Left colon (tissue), 2 donors: ENCODE results near the gene MAGI2. TPM values are rescaled to one million over a fixed set of nuclear protein-coding genes. Genes with fewer than 3 reads are reported as not detected.

Experiments
- ATAC-seq: fragments of 200-7000 bp; cut with Tn5 transposase; one replicate; pipeline ENCODE4 v1.9.1; 2020; ENCODE audit warnings: mild to moderate bottlenecking, moderate library complexity
- DNase-seq, 2 donors: peaks; one replicate each; pipeline ENCODE4 v3.0.0-alpha.2; 2020
- intact Hi-C, 2 donors: fragments of 100-400 bp; cut with DNase I in 1 of 2; cut with micrococcal nuclease in 1 of 2; formaldehyde crosslinking; loops; one replicate each; pipeline versions ENCODE4 v1.11.2 to v1.14.0; 2022; cut with DNase I, micrococcal nuclease
- total RNA-seq, 2 donors: library from RNA; stranded (reverse); fragmentation: NEBNext Ultra II Directional; extraction: Animal tissue kit (Norgen Biotek cat#: 25700); gene quantifications; one replicate each; pipeline ENCODE4 v1.2.1, GENCODE V29; 2021
- donor health status: DM: no; HTN: no; CAD: no.
- donor health status: DM: yes; HTN: yes; CAD: no.

MAGI2 gene
- total RNA-seq, 2 donors from 2014 or later, result 1.4 to 3.5 TPM

DNA sequence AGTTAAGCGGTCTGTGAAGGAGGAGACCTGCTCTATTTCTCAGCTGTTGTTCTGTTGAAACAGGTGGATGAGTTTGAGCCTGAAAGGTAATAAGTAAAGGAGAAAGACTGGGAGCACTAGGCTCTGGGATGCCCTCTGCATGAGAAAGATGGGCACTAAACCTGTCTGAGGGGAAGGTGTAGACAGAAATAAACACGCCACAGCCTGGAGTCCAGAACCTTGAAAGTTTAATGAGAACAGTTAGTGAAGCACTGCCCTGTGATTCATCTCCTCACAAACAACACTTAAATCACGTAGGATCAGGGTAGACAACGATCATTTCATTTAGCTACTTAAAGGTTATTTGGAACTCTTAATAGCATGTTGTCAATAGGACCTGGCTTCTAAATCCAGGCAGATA lies 1461.8 kb downstream of the MAGI2 start:
- intact Hi-C loops, result no loop called here
- peak; percentile 58 for ATAC-seq
- DNase-seq, result no peak

DNA sequence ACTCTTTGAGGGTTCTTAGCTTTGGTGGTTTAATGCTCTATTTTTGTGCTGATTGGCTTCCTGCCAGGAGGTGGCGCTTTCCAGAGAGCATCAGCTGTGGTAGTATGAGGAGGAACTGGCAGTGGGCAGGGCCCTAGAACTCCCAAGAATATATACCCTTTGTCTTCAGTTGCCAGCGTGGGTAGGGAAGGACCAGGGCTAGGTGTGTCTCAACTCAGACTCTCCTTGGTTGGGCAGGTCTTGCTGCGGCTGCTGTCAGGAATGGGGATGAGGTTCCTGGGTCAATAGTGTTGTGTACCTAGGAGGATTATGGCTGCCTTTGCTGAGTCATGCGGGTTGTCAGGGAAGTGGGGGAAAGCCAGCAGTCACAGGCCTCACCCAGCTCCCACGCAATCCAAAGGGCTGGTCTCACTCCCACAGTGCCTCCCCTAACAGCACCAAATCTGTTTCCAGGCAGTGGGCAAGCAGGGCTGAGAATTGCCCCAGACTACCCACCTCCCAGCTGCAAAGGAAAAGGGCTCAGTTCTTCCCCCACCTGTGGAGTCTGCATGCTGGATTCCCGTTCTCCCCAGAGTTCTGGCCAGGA lies 1463.4 kb downstream of the MAGI2 start:
- DNase-seq (peak; percentile 70 to 86), ATAC-seq (peak; percentile 99)
- intact Hi-C loops, result no loop called here

GRCh38 chr7:77985974-77986339 lies 1467.5 kb downstream of the MAGI2 start:
- ATAC-seq, result no peak
- DNase-seq, result no peak
- intact Hi-C loops, result no loop called here

GRCh38 chr7:77985232-77985973 lies 1468.1 kb downstream of the MAGI2 start:
- ATAC-seq, result no peak
- intact Hi-C loops, result no loop called here
- DNase-seq, result no peak

DNA sequence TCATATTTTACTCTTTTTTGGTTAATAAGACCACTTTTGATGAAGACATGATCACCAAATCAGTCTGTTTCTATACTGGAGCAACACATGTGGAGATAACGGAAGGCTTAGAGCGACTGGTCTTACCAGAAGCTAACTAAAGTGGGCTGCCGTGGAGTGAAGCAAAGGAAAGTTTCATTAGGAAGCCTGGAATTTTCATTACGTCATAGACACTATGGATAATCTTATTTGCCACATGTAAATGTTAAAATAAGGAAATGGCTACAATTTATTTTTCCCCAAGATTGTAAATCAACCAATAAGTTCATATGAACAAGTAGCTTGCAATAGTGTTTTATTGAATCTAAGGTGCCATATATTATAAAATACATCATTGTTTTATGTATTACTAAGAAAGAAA lies 1469.5 kb downstream of the MAGI2 start:
- intact Hi-C loops, result no loop called here
- ATAC-seq (no peak), DNase-seq (no peak)

- intact Hi-C loops, result no loop called here
- ATAC-seq, result no peak
- DNase-seq, result no peak
Measured at GRCh38 chr7:77982926-77983550, 1470.4 kb downstream of the MAGI2 start.

GRCh38 chr7:77980087-77980713 lies 1473.3 kb downstream of the MAGI2 start:
- intact Hi-C loops, result no loop called here
- ATAC-seq (no peak), DNase-seq (no peak)

GRCh38 chr7:77979219-77979618 lies 1474.2 kb downstream of the MAGI2 start:
- intact Hi-C loops, result no loop called here
- DNase-seq (no peak), ATAC-seq (no peak)

DNA sequence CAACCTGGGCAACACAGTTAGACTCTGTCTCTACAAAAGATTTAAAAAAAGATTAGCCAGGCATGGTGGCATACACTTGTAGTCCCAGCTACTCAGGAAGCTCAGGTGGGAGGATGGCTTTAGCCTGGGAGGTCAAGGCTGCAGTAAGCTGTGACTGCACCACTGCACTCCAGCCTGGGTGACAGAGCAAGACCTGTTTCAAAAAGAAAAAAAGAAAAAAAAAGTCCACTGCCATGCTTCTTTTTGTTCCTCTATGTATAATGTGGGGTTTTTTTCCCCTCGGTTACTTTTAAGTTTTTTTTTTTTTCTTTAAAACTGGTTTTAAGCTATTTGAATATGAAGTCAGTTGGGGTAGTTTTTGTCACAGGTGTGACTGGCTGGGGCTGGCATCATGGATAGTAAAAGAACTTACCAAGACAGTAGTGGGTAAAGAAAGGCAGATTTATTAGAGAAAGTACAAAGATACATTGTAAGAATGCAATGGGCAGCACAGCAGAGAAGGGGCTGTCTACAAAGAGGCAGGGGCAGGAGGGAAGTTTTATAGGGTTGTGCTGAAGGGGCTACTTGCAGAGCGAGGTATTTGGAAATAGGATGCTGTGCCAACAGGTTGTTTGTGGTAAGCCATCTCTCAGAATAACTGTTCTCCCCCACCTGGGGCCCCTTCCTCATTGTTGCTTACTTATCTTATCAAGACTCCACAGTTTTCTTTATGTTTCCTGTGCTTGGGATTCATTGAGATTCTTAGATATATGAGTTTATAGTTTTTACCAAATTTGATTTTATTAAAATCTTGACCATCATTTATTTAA lies 1477.6 kb downstream of the MAGI2 start:
- no peak for ATAC-seq
- no peak for DNase-seq
- intact Hi-C loops, result no loop called here

GRCh38 chr7:77971726-77972125 lies 1481.7 kb downstream of the MAGI2 start:
- DNase-seq (no peak), ATAC-seq (no peak)
- intact Hi-C loops, result no loop called here

- DNase-seq (no peak), ATAC-seq (no peak)
- intact Hi-C loops, result no loop called here
Measured at GRCh38 chr7:77967429-77967828, 1486.0 kb downstream of the MAGI2 start.
